ENCODE results near the gene FAM193A.

FAM193A gene

GRCh38 chr4:2750719-2751605 lies 214.5 kb downstream of the FAM193A start:
- Histone ChIP-seq H3K9me3 (ENCODE audit: insufficient read depth, low read length) (no peaks in the 10 kb centered on the region), H3K9ac (ENCODE audit: low read length) (no peak overlapping the region), H4K20me1 (ENCODE audit: insufficient read depth, low read length) (peaks cover 16% of the 10 kb centered on the region; the same call in 1 of the 2 replicates), H3K27me3 (ENCODE audit: low read depth, low read length) (no peaks in the 10 kb centered on the region), H3K4me2 (ENCODE audit: low read length) (no peak overlapping the region), H3K27ac (ENCODE audit: low read length) (no peak overlapping the region), H3K4me1 (ENCODE audit: low read length) (peaks cover 25% of the 10 kb centered on the region), H3K4me3 (ENCODE audit: low read length) (no peak overlapping the region), H2AFZ (ENCODE audit: low read depth, low read length) (no peak overlapping the region), H3K36me3 (replicated peaks; ENCODE audit: low read depth, low read length) (peaks cover 11% of the 10 kb centered on the region), H3K79me2 (ENCODE audit: low read length) (peaks cover 35% of the 10 kb centered on the region)
- TF ChIP-seq EZH2phosphoT487 (IDR thresholded peaks at IDR 0.05; ENCODE audit: low read depth) = no peak
- no peak for TF ChIP-seq CTCF (IDR thresholded peaks at IDR 0.05; ENCODE audit: low read depth, low read length)

GRCh38 chr4:2753436-2753835 lies 217.0 kb downstream of the FAM193A start:
- no peak overlapping the region for H3K4me2 ChIP-seq (ENCODE audit: low read length)
- no peak overlapping the region for H3K27ac ChIP-seq (ENCODE audit: low read length)
- TF ChIP-seq EZH2phosphoT487 (IDR thresholded peaks at IDR 0.05; ENCODE audit: low read depth) = no peak
- TF ChIP-seq CTCF (IDR thresholded peaks at IDR 0.05; ENCODE audit: low read depth, low read length) = no peak
- H3K9ac ChIP-seq (ENCODE audit: low read length) = no peak overlapping the region
- no peak overlapping the region for H2AFZ ChIP-seq (ENCODE audit: low read depth, low read length)
- H3K79me2 ChIP-seq (ENCODE audit: low read length) = peaks cover 35% of the 10 kb centered on the region
- H4K20me1 ChIP-seq (ENCODE audit: insufficient read depth, low read length) = peaks cover 16% of the 10 kb centered on the region; the same call in 1 of the 2 replicates
- H3K9me3 ChIP-seq (ENCODE audit: insufficient read depth, low read length) = no peaks in the 10 kb centered on the region
- H3K27me3 ChIP-seq (ENCODE audit: low read depth, low read length) = peaks cover 5% of the 10 kb centered on the region; the same call in 1 of the 2 replicates
- peaks cover 3% of the 10 kb centered on the region for H3K36me3 ChIP-seq (replicated peaks; ENCODE audit: low read depth, low read length)
- H3K4me3 ChIP-seq (ENCODE audit: low read length) = no peak overlapping the region
- H3K4me1 ChIP-seq (ENCODE audit: low read length) = peaks cover 8% of the 10 kb centered on the region; the same call in 1 of the 2 replicates

GRCh38 chr4:2754848-2755819 lies 218.7 kb downstream of the FAM193A start:
- Histone ChIP-seq H3K4me1 (ENCODE audit: low read length) (peaks cover 8% of the 10 kb centered on the region; the same call in 1 of the 2 replicates), H2AFZ (ENCODE audit: low read depth, low read length) (no peak overlapping the region), H3K9ac (ENCODE audit: low read length) (peak overlapping the region; percentile 87), H3K27me3 (ENCODE audit: low read depth, low read length) (peaks cover 5% of the 10 kb centered on the region; the same call in 1 of the 2 replicates), H3K79me2 (ENCODE audit: low read length) (peaks cover 29% of the 10 kb centered on the region), H3K4me2 (ENCODE audit: low read length) (peak overlapping the region; percentile 88), H4K20me1 (ENCODE audit: insufficient read depth, low read length) (0 out of 2 replicates have a peak, but pooled peaks cover 10% of the 10 kb centered on the region), H3K4me3 (ENCODE audit: low read length) (peak overlapping the region; percentile 98), H3K27ac (ENCODE audit: low read length) (peak overlapping the region; percentile 40), H3K36me3 (replicated peaks; ENCODE audit: low read depth, low read length) (peaks cover 3% of the 10 kb centered on the region), H3K9me3 (ENCODE audit: insufficient read depth, low read length) (no peaks in the 10 kb centered on the region)
- TF ChIP-seq EZH2phosphoT487 (IDR thresholded peaks at IDR 0.05; ENCODE audit: low read depth) = no peak
- TF ChIP-seq CTCF (IDR thresholded peaks at IDR 0.05; ENCODE audit: low read depth, low read length) = no peak

Data from OCI-LY3 (cell line).